HG03469 (cell line): ENCODE data around the gene COPZ1.
"Not testable (repeated sequence)": the region's sequence is repeated elsewhere in the genome, so short reads cannot be mapped to it uniquely, and the experiment has no call there.

Source experiments
- ATAC-seq: cut with Tn5 transposase; IDR thresholded peaks from one replicate; pipeline ENCODE4 v1.9.1; 2021; ENCODE audit warnings: mild to moderate bottlenecking, moderate library complexity, moderate number of reproducible peaks; ENCODE audit not compliant: unreplicated experiment

The COPZ1 gene, protein sequence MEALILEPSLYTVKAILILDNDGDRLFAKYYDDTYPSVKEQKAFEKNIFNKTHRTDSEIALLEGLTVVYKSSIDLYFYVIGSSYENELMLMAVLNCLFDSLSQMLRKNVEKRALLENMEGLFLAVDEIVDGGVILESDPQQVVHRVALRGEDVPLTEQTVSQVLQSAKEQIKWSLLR

DNA sequence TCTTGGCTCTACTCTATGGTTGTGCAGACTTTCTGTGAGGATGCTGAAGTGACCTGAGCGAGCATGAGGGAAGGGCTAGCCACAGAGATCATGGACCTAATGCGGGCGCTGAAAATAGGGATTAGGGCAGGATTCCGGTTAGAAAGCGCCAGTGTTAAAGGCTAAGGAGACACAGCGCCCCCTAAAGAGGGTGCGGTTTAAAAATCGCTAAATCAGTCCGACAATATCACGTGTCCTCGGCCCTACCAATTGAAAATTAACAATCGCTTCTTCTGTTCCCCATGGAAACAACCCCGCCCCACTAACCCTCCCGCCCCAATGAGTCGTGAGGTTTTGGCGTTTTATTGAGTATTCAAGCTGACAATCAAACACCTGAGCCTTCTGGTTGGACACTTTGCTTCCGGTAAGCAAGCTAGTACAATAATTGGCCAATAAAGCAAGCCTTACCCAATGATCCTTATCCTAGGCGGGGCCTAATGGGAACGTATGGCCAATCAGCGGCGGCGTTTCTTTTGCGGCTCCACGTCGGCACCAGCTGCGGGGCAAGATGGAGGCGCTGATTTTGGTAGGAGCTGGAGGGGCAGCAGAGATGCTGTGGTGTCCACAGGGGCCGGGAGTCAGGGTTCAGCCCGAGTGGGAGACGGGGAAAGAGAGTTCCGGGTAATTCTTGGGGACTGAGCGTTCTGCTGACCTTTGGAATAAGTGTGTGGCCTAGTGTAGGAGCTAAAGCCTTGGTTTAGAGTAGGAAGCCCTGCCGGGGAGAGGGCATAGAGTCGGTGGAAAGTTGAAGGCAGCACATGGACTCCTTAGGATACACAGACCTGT is at the start of gene COPZ1:
TSS of gene COPZ1 (plus strand) at position 515 of the 825 bp plus-strand sequence. CDS start at position 548, 33 bp downstream.
- peak; percentile 99 for ATAC-seq

- ATAC-seq, result no peak
Measured at GRCh38 chr12:54276368-54276767, 48.6 kb upstream of the COPZ1 start.

DNA sequence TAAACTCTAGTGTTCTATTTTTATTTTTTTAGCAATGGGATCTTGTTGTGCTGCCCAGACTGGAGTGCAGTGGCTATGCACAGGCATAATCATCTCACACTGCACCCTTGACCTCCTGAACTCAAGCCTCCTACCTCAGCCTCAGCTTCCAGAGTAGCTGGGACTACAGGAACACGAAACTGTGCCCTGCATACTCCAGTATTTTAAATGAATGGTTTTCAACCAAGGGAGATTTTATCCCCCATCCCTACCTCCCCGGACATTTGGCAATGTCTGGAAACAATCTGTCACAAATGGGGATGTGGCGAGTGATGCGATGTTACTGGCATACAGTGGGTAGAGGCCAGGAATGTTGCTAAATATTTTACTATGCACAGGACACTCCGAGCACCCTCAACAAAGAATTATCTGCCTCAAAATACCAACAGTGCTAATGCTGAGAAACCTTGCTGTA is 47.1 kb upstream of the COPZ1 start:
- ATAC-seq, result no peak

DNA sequence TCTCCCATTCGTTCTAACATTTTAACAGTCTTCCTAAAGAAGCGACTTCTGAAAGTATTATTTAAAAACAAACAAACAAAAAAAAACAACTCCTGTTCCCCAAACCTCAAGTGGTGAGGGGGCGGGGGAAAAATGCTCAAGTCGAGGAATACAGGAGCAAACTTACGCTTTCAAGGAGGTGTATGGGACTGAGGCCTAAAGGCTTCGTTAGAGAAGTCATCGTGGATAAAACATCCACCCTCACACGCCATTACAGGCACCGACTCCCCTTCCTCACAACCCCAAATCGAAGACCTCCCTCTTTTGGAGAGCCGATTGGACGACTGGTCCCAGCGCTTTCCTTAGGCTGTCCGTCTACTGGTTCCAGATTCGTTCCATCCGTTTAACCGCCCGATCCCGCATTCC is 45.7 kb upstream of the COPZ1 start:
- ATAC-seq, result no peak

GRCh38 chr12:54279632-54280467 is 45.1 kb upstream of the COPZ1 start, which contains the start of gene CBX5:
Gene CBX5 (minus strand): TSS chr12:54280122. CDS start chr12:54257650, 22,472 bp downstream.
- peak; percentile 61 for ATAC-seq

GRCh38 chr12:54280468-54281260 is 44.3 kb upstream of the COPZ1 start, which contains the start of gene HNRNPA1:
Gene HNRNPA1 (plus strand): TSS chr12:54280726. CDS start chr12:54280808, 82 bp downstream.
- peak; percentile 81 for ATAC-seq

DNA sequence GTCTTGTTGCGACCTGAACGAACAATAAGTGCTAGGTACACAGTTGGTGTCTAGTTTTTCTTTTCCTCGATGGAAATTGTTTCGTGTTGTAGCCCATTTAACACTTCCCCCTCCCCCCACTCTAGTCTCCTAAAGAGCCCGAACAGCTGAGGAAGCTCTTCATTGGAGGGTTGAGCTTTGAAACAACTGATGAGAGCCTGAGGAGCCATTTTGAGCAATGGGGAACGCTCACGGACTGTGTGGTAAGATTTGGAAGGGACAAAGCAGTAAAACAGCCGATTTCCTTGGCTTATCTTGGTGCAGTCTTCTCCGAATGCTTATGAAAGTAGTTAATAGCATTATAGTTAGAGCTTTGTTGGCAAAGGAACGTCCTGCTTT is 43.7 kb upstream of the COPZ1 start:
- ATAC-seq, result not testable (repeated sequence)

DNA sequence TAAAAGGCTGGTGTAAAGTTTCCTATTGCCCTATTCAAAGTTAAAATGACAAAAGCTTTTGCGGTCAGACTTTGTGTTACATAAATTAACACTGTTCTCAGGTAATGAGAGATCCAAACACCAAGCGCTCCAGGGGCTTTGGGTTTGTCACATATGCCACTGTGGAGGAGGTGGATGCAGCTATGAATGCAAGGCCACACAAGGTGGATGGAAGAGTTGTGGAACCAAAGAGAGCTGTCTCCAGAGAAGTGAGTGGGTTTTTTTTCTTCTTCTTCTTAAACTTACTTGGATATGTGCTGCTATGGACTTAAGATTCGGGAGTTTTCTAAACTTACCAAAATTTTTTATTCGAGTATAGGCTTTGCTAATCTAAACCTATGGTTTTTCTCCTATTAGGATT is 43.2 kb upstream of the COPZ1 start:
- not testable (repeated sequence) for ATAC-seq

DNA sequence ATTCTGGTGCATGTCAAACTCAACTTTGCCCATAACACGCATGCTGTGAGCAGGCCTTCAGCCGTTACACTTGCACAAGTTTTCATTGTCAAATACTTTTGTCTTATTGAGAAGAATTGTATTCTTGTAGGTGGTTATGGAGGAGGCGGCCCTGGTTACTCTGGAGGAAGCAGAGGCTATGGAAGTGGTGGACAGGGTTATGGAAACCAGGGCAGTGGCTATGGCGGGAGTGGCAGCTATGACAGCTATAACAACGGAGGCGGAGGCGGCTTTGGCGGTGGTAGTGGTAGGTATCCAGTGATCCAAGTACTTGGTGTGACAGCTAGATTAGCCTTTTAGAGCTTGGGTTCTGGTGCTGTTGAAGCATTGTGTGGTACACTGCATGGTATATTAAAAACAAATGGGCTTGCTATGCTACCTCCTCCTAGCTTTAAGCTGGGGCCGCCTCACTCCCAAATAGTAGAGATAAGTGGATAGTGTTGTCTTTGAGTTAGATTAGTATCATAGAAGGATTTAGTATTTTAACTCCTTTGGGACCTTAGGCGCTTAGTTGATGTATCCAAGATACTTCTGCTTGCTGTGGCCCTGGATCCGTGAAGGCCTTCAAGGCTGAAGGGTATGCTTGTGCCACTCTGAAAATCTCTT is 41.9 kb upstream of the COPZ1 start:
- no peak for ATAC-seq

DNA sequence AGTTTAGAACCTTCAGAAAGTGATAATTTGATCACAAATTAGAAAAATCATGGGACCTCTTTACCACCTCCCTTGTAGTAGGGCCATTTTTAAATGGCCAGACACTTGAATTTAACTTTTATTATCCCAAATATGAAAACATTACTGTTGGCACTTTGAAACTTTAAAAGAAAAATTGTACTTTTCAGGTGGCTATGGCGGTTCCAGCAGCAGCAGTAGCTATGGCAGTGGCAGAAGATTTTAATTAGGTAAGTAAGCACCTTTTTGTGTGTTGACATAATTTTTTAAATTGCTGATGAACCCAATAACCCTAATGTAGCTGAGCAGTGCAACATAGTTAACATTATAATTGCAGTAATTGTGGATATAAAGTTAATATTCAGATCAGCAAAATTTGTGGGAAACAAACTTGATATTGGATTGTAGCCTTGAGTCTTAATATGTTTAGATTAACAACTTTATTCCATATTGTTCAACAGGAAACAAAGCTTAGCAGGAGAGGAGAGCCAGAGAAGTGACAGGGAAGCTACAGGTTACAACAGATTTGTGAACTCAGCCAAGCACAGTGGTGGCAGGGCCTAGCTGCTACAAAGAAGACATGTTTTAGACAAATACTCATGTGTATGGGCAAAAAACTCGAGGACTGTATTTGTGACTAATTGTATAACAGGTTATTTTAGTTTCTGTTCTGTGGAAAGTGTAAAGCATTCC is 40.7 kb upstream of the COPZ1 start:
- ATAC-seq, result not testable (repeated sequence)

DNA sequence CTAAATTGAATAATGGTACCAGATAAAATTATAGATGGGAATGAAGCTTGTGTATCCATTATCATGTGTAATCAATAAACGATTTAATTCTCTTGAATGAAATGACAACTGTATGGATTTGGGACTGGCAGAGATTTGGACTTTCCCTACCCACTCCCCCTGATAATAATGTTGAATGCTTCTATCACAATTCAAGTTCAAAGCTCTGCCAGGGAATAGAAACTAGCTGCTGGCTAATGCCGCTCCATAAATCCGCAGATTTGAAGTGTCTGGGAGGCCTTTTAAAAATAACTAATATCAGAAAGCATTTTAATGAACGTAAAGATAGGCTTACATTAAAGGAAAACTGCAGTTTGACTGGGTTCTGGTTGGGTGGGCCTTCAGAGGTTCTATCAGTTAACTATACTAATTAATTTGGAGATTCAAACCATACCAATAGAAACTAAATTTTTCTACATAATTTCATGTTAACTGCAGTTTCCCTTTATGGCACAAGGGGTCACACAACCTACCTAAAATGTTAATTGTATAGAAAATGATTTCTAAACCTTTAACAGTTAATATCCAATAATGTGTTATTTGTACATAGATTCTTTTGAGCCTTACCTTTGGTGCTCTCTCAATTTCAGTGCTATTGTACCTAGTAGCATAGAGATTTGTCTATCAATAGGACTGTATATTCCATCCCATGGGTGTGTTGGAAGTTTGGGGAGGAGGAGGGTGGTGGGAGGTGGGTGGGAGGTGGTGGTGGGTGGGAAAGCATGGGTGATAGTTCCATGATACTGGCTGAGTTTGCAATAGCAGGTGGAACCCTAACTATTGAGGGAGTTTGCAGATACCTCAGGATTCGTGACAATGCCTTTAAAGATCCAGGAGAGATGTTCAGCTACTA is 39.5 kb upstream of the COPZ1 start:
- no peak for ATAC-seq

DNA sequence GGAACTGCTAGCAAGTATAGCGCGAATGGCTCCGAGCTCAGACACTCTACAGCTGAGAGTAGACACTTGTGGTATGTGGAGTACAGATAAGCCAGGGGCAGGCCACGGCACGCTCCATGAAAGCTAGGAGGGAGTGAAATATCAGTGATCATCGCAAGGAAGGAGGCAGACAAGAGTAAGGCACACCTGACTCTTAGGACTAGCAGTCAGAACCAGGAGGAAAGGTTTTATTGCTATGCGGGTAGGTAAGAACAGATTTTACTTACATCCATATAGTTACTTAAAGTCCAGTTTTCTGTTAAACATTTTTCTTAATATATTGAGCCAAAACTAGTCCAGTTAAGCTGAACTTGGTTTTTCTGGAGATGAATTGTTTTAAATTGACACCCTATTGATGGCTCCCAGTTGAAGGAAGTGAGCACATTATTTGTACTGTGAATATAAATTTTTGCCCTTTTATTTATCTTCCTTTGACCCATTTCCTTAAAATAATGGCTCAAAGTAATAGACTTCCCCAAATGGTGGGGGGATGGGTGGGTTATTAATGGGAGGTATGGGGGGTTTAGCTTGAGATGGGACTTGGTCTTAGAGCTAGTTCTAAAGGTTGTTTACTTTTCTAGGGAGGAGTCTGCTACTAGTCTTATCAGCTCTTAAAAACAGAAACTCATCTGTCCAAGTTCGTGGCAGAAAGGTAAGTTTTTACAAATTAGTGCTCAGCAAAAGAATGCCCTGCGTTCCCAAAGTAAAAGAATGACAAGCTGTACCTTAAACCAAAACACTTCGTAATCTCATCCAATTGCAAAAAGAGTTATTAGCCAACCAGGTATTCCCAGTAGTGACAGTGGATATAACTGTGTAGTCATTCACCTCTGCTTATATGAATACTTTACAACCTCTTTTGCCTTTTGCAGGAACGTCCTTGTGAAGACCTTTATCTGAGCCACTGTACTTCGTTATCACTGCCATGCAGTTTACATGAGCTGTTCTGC is 38.6 kb upstream of the COPZ1 start:
- ATAC-seq, result no peak

- no peak for ATAC-seq
Measured at GRCh38 chr12:54287261-54288157, 37.4 kb upstream of the COPZ1 start.

DNA sequence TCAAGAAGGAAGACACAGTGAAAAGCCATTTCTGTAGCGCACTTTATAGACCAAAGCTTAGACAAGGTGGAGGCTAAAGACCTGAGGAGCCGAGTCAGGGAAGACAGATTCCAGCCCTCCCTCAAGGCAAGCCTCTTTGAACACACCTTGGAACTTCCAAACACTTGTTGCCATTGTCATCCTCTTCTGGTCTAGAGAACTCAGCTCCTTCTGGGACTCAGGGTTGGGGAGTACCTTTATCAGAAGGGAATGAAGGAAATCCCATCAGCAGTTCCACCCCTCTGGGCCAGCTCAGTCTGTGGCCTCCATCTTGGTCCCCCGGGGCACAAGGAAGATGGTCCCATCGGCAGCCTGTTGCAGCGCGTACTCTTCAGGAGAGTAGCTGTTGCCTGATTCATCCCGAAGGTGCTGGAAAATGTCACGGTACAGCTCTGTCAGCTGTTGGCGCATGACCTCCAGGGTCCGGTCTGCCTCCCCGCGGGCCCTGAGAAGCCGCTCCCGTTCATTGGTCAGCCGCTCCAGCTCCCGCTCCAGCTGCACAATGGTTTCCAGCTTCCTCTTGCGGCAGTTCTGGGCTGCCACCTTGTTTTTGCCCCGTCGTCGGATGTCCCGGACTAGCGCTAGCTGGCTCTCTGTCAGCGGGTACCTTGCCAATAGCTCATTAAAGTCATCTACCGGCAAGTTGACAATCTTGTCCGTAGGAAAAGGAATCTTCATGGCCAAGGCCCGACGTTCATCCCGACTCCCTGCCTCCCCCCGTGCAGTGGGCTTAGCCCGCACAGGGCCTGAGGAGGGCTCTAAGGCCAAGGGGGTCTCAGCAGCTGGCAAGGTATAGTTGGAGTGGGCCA is 32.6 kb upstream of the COPZ1 start:
- ATAC-seq, result no peak

GRCh38 chr12:54292931-54293241 is 32.0 kb upstream of the COPZ1 start:
- ATAC-seq, result no peak
